DOHH2 (cell line): ENCODE measurements around the gene TPSAB1.

Source experiments
- EZH2phosphoT487 ChIP-seq: fragments of 200-600 bp; sonication (generic); IDR thresholded peaks from 2 replicates; pipeline ENCODE4 v1.6.1; 2017; ENCODE audit warnings: borderline replicate concordance, mild to moderate bottlenecking, antibody characterized with exemption, low read length, moderate library complexity, mixed read lengths
- TF ChIP-seq, protein P1 (sequence below): fragments of 200-600 bp; sonication (generic); IDR thresholded peaks from one replicate; pipeline ENCODE4 v1.5.1; 2014; ENCODE audit warnings: antibody characterized with exemption, mild to moderate bottlenecking, low read depth, low read length; ENCODE audit not compliant: poor library complexity, severe bottlenecking

DNA sequence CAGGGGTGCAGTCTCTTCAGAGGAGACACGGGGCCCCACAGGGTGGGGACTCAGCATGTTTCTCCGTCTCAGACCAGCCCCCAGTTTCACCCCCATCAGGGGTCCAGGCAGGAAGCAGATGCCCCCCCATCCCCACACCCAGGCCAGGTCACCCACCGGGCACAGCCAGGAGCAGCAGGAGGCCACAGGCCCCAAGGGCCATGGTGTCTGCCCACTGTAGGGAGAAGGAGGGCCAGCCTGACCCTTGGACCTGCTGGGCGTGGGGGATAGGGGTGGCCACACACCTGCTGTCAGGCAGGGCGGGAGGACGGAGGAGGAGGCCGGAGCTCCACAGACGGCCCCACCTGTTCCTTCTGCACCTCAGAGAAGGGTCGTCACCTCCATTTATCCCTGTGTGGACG, 15.5 kb upstream of the TPSAB1 start, which contains the start of gene TPSG1:
- TF ChIP-seq, protein P1, sequence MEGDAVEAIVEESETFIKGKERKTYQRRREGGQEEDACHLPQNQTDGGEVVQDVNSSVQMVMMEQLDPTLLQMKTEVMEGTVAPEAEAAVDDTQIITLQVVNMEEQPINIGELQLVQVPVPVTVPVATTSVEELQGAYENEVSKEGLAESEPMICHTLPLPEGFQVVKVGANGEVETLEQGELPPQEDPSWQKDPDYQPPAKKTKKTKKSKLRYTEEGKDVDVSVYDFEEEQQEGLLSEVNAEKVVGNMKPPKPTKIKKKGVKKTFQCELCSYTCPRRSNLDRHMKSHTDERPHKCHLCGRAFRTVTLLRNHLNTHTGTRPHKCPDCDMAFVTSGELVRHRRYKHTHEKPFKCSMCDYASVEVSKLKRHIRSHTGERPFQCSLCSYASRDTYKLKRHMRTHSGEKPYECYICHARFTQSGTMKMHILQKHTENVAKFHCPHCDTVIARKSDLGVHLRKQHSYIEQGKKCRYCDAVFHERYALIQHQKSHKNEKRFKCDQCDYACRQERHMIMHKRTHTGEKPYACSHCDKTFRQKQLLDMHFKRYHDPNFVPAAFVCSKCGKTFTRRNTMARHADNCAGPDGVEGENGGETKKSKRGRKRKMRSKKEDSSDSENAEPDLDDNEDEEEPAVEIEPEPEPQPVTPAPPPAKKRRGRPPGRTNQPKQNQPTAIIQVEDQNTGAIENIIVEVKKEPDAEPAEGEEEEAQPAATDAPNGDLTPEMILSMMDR, result no peak
- no peak for TF ChIP-seq EZH2phosphoT487
